Astrocyte (in vitro differentiated cells and primary cell): ENCODE measurements around the gene FGGY. TPM values are rescaled to one million over a fixed set of nuclear protein-coding genes. Genes with fewer than 3 reads are reported as not detected.

Source experiments
- DNase-seq: peaks from one replicate; pipeline ENCODE4 v3.0.0-alpha.2; 2010; ENCODE audit warnings: low read depth
- FAIRE-seq: peaks from 2 replicates; lab custom pipeline; 2011; peaks lifted over from hg19 to GRCh38; lab: Jason Lieb, UNC
- H2AFZ ChIP-seq: 2 replicates; pipeline ENCODE4 v1.6.0; 2012; ENCODE audit warnings: low read depth, low read length, inconsistent platforms
- H3K27ac ChIP-seq: 2 replicates; pipeline ENCODE4 v1.5.1; 2011; ENCODE audit warnings: low read depth, low read length, inconsistent platforms
- H3K27me3 ChIP-seq: 2 replicates; pipeline ENCODE4 v1.6.0; 2011; ENCODE audit warnings: low read length, inconsistent platforms; ENCODE audit not compliant: insufficient read depth
- H3K36me3 ChIP-seq: 2 replicates; pipeline ENCODE4 v1.5.1; 2011; ENCODE audit warnings: low read length, inconsistent platforms; ENCODE audit not compliant: insufficient read depth
- H3K4me1 ChIP-seq: 2 replicates; pipeline ENCODE4 v1.5.1; 2011; ENCODE audit warnings: low read length, inconsistent platforms; ENCODE audit not compliant: insufficient read depth
- H3K4me2 ChIP-seq: 2 replicates; pipeline ENCODE4 v1.6.0; 2012; ENCODE audit warnings: low read length, inconsistent platforms
- H3K4me3 ChIP-seq: 2 replicates; pipeline ENCODE4 v1.5.1; 2011; ENCODE audit warnings: low read depth, mild to moderate bottlenecking, low read length, inconsistent platforms; ENCODE audit not compliant: insufficient read depth
- H3K79me2 ChIP-seq: 2 replicates; pipeline ENCODE4 v1.6.0; 2012; ENCODE audit warnings: mild to moderate bottlenecking, low read length, inconsistent platforms; ENCODE audit not compliant: insufficient read depth
- H3K9ac ChIP-seq: 2 replicates; pipeline ENCODE4 v1.6.0; 2012; ENCODE audit warnings: mild to moderate bottlenecking, low read length, inconsistent platforms
- H3K9me3 ChIP-seq: 2 replicates; pipeline ENCODE4 v1.5.1; 2012; ENCODE audit warnings: low read depth, mild to moderate bottlenecking, low read length, inconsistent platforms; ENCODE audit not compliant: insufficient read depth
- H4K20me1 ChIP-seq: 2 replicates; pipeline ENCODE4 v1.6.0; 2012; ENCODE audit warnings: low read length, inconsistent platforms; ENCODE audit not compliant: insufficient read depth
- H3K27ac Mint-ChIP-seq: one replicate; pipeline ENCODE4 v1.8.0; 2021; ENCODE audit warnings: mild to moderate bottlenecking, mixed read lengths; ENCODE audit not compliant: unreplicated experiment
- H3K27me3 Mint-ChIP-seq: one replicate; pipeline ENCODE4 v1.8.0; 2021; ENCODE audit warnings: low read depth, mixed read lengths; ENCODE audit not compliant: unreplicated experiment
- H3K36me3 Mint-ChIP-seq: one replicate; pipeline ENCODE4 v1.8.0; 2021; ENCODE audit warnings: low read depth, mixed read lengths; ENCODE audit not compliant: unreplicated experiment
- H3K4me1 Mint-ChIP-seq: one replicate; pipeline ENCODE4 v1.8.0; 2021; ENCODE audit warnings: low read depth, mixed read lengths; ENCODE audit not compliant: unreplicated experiment
- H3K4me3 Mint-ChIP-seq: one replicate; pipeline ENCODE4 v1.8.0; 2021; ENCODE audit warnings: mild to moderate bottlenecking, moderate library complexity, mixed read lengths; ENCODE audit not compliant: unreplicated experiment
- H3K9me3 Mint-ChIP-seq: one replicate; pipeline ENCODE4 v1.8.0; 2021; ENCODE audit warnings: mild to moderate bottlenecking, mixed read lengths; ENCODE audit not compliant: unreplicated experiment
- CTCF ChIP-seq: IDR thresholded peaks from 2 replicates; pipeline ENCODE4 v1.5.1; 2011; ENCODE audit warnings: low read depth, mild to moderate bottlenecking, inconsistent platforms, low read length, moderate library complexity; ENCODE audit not compliant: insufficient read depth
- EZH2 ChIP-seq: IDR thresholded peaks from 2 replicates; pipeline ENCODE4 v1.6.1; 2012; ENCODE audit warnings: mild to moderate bottlenecking, low read length, inconsistent platforms; ENCODE audit not compliant: insufficient read depth
- total RNA-seq: library from RNA; stranded (reverse); gene quantifications from 2 replicates; pipeline ENCODE4 v1.2.1, GENCODE V29; 2021

Gene FGGY
- total RNA-seq, 1 donor from 2014 or later: 6.8 TPM

GRCh38 chr1:59409986-59410385, 113.1 kb downstream of the FGGY start:
- Histone ChIP-seq H3K27me3 (no peaks in the 10 kb centered on the region), H2AFZ (no peak overlapping the region), H3K9me3 (no peaks in the 10 kb centered on the region), H3K4me1 (no peaks in the 10 kb centered on the region), H3K9ac (no peak overlapping the region), H3K4me3 (no peak overlapping the region), H3K79me2 (no peaks in the 10 kb centered on the region), H3K27ac (no peak overlapping the region), H3K36me3 (no peaks in the 10 kb centered on the region), H4K20me1 (no peaks in the 10 kb centered on the region), H3K4me2 (no peak overlapping the region)
- H3K36me3 Mint-ChIP-seq: peaks cover 2% of the 10 kb centered on the region
- peaks cover 17% of the 10 kb centered on the region for H3K4me1 Mint-ChIP-seq
- H3K4me3 Mint-ChIP-seq: no peak overlapping the region
- TF ChIP-seq EZH2 (no peak), CTCF (no peak)
- no peak overlapping the region for H3K27ac Mint-ChIP-seq
- DNase-seq (no peak), FAIRE-seq (no peak)
- H3K27me3 Mint-ChIP-seq: no peaks in the 10 kb centered on the region
- H3K9me3 Mint-ChIP-seq: peaks cover 4% of the 10 kb centered on the region

- H3K36me3 Mint-ChIP-seq: peaks cover 2% of the 10 kb centered on the region
- no peak overlapping the region for H2AFZ ChIP-seq
- no peak for FAIRE-seq
These were observed 113.6 kb downstream of the FGGY start for GRCh38 chr1:59410457-59410856.

More at GRCh38 chr1:59410457-59410856, 113.6 kb downstream of the FGGY start:
- H4K20me1 ChIP-seq: no peaks in the 10 kb centered on the region
- no peak overlapping the region for H3K4me2 ChIP-seq
- Mint-ChIP-seq H3K27me3 (no peaks in the 10 kb centered on the region), H3K4me1 (peaks cover 18% of the 10 kb centered on the region), H3K4me3 (no peak overlapping the region), H3K9me3 (peaks cover 4% of the 10 kb centered on the region), H3K27ac (no peak overlapping the region)
- no peak overlapping the region for H3K27ac ChIP-seq
- H3K9me3 ChIP-seq: no peaks in the 10 kb centered on the region
- DNase-seq: no peak
- H3K4me3 ChIP-seq: no peak overlapping the region
- H3K36me3 ChIP-seq: no peaks in the 10 kb centered on the region
- H3K4me1 ChIP-seq: no peaks in the 10 kb centered on the region
- H3K79me2 ChIP-seq: no peaks in the 10 kb centered on the region
- no peak overlapping the region for H3K9ac ChIP-seq
- TF ChIP-seq EZH2: no peak
- TF ChIP-seq CTCF: no peak
- no peaks in the 10 kb centered on the region for H3K27me3 ChIP-seq
